Endothelial cell of hepatic sinusoid (primary cell): Measurements from ENCODE around the gene PI4KB.

Source experiments
- in situ Hi-C: cut with HindIII; loops from 2 replicates; pipeline ENCODE4 v1.10.0; 2017; ENCODE audit warnings: low sequenced_read_pairs

The PI4KB gene

DNA sequence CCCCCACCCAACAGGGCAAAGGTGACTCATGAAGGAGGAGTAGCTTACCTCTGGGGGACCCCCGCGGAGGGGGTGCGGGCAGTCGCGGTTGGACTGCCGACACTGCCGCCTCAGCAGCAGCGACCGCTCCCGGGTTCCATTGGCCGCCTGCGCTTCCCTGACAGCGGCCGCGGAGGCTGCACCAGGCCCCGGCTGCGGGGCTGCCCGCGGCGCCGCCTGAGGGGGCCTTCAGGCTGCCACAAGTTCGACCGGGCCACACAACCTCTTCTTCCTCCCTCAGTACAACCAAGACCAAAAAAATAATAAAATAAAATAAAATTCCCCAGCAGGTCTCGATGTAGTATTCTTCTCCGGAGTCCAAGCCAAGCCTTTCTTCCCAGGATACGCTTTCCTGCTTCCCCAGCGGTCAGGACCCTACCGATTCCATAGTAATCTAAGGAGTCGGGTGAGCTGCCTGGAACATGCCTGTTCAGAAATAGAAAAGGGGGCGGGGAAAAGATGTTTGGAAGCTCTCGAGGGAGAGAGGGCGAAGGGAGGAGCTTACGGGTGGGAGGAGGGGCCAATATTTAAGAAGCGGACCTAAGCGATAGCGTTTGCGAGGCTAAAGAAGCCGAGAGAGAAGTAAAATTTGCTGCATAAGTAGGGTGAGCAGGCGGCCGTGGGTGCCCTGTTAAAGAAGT lies at the start of gene PI4KB:
Gene PI4KB, minus strand, starts transcription at position 194 of the 680 bp plus-strand sequence. CDS start 10,935 bp downstream, outside the sequence.
- in situ Hi-C loops = loop anchor here (10.0 kb wide), 1 partner anchor 83 kb away; no protein-coding TSS in a partner anchor

DNA sequence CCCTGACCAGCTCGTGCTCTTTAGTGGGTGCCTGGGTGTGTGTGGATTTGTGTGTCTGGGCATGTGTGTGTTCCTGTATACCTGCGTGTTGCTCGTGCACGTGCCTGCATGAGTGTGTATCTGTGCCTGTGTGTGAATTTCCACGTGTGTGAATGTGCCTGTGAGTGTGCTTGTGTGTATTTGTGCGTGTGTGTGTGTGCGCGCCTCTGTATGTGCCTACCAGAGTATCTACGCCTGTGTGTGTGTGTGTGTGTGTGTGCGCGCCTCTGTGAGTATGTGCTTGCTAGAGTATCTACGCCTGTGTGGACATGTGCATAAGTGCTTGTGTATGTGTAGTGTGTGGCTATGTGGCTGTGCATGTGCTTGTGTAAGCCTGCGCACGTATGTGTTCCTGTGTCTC lies 46.0 kb upstream of the PI4KB start:
- in situ Hi-C loops = no loop called here

DNA sequence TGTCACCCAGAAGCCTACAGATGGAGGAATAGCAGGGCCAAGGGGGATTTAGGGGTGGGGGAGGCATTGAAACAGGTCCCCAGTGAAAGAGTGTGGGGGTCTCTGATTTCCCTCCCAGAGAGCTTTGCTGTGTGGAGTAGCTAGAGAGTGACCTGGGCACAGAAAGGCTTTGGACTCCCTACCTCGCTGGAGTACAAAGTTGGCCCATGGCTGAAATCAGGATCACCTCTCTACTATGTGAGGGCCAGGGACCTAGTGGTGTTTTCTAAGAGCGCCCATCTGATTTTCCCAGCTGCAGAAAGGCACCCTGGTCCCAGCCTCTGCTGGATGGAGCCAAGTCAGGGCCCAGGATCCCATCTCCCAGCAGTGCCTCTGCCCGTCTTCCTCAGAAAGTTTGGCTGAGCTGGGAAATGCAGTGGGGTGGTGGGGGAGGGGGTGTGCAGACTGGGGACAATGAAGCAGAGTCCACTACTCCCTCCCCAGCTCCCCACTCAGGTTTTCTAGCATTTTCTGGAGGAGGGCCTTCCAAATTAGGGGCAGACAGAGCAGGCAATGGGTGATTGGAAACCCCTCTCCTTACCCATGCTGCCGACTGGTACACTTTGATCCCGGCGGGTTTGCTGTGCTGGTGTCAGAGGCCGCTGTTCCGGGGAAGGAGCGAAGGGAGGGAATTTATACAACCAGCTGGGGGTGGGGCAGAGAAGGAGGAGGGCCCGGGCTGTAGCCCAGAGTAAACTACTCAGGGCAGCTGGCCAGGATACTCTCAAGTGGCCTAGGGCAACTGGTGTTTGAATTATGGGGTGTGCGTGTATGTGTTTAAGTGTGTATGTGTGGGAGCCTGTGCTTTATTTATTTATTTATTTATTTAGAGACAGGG lies 45.1 kb upstream of the PI4KB start, which contains the start of gene SELENBP1:
Gene SELENBP1, minus strand, starts transcription at position 648 of the 877 bp plus-strand sequence. Its CDS starts 64 bp downstream, at position 584.
- in situ Hi-C loops = no loop called here

DNA sequence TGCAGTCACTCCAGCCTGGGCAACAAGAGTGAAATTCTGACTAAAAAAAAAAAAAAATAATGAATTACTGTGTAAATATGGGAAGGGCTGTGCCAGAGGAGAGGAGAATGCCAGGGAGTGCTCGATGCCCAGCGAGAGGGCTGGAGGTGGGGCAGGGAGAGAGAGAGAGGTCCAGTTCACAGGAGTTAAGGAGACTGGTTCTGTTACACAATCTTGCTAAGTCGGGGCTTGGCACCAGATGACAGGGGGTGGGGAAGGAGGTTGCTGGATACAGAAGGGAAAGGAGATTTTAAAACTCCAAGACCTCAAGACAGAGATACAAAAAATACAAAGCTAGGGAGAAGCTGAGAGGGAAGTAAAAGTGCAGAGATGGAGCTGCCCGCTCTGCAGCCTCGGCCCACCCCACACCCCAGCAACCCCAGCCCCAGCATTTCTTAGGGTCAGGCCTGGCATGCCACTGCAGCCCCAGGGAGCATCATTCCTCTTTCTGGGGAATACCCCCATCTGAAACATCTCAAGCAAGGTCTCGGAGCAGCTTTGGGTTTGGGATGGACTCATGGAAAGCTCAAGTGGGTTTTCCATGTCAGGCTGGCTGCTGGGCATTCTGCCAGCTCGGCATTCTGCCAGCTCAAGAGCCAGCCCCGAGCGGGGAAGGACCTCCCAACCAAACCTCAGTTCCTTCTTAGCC lies 44.3 kb upstream of the PI4KB start:
- in situ Hi-C loops = no loop called here

DNA sequence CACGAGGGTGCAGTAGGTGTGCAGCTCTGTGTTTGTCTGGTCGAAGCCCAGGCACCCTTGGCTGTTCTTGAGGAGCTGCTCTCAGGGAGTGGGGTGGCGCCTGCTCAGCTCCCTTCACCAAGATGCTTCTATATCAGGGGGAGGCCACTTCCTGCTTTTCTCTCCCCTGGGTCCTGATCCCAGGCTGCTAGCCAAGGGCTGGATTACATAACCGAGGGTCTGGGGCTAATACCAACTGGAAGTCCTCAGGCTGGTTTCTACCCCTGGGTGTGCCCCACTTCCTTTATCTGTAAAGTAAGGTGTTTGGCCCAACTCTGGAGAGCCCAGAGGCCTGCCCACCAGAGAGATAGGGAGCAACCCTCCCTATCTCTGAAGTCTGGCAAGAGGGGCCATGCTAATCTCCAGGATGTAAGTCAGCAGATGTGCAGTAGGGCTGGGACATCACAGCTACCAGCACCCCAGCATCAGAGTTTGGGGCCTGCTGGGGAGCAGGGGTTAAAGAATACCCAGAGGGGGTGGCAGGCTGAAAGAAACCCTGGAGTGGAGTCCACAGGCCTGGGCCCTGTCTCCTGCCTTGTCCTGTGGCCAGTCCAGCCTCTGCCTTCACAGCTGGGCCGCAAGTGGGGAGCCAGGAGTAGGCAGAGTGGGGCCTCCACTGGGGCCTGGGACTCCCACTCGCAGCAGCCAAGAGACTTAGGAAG lies 43.1 kb upstream of the PI4KB start:
- in situ Hi-C loops = no loop called here

DNA sequence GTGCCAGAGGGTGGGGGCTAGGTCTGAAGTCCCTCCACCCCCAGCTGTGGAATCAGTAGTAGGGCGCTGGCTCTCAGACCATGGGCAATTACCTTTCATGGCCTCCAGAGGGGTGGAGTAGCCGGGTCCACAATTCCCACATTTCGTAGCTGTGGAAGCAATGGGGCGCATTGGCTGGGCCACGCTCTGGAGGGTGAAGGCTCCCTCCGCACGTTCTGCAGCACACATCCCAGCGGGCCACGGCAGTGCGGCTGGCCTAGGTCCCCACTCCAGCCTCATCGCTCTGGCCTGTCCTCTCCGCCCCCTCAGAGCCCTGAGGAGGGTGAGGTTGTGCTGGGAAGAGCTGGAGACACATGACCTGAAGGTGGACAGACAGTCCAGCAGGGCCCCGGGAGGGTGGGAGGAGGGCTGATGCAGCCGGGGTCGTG lies 42.4 kb upstream of the PI4KB start:
- in situ Hi-C loops = no loop called here

DNA sequence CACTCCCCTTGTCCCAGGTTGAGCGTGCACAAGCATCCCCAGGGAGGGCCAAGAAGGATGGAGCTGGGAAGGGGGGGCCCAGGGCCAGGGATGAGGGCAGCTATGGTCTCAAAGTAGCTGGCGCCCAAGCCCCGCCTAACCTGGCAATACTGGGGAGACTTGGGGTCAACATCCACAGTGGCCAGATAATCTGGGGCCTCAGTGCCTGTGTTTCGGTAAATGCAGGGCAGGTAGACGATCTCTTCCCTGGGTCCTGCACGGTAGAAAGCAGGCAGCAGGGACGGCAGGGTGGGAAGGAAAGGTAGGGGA lies 42.0 kb upstream of the PI4KB start:
- in situ Hi-C loops = no loop called here

DNA sequence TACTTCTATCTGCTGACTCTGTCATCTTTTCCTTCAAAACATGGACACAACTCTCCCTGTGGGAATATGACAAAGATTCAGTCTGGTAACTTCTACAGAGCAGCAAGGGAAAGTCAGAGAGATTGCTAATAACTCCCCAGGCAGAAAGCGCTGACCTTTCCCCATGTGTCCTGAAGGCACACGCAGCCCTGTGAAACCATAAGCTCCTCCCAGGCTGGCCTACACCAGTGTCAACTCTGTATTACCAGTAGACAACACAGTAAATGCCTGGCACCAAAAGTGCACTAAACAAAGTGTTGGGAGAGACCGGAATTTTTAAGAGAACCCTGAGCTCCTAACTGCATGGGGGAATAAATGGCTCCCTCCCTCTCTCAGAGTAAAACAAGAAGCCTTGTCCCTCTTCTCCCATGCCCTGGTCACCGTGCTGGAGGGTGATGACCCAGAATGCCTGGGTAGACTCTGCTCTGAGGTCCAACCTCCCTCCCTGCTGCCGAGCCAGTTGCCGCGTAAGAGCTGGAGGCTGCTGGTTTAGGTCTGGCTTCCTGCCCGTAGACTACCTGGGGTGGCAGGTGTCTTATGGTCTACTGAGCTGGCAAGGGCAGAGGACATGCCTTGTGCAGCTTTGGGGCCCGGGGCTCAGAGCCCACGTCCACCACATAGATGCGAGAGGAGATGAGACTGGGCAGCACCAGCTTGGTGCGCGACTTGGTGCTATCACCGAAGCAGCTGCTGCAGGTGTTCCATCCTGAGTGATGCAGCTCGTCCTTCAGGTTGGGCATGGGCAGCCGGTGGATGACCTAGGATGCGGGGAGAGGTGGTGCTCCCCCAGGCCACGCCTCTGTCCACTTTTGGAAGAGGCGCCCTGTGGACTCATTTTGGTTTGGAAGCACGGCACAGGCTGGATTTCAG lies 41.4 kb upstream of the PI4KB start:
- in situ Hi-C loops = no loop called here

DNA sequence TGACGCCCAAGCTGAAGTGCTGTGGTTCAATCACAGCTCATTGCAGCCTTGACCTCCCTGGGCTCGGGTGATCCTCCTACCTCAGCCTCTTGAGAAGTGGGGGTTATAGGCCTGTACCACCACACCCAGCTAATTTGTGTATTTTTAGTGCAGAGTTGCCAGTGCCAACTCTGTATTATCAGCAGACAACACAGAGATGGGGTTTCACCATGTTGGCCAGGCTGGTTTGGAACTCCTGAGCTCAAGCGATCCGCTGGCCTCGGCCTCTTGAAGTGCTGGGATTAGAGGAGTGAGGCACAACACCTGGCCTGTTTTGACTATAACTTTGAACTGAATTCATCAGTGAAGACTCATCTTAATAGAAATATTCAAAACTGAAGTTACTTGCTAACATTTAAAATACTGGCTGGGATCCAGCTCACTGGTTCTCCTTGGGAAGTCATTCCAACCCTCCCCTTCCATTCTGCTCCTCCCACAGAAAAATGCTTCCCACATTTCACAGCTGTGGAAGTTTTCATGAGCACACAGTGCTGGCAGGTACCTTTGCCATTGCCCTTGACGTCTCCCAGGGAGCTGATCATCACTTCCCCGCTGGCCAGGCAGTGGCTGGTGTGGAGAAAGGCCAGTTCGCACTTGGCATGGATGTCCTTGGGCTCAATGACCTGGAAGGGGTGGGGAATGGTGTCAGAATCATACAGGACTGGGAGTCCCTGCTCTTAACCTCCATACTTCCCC lies 40.6 kb upstream of the PI4KB start:
- in situ Hi-C loops = no loop called here

DNA sequence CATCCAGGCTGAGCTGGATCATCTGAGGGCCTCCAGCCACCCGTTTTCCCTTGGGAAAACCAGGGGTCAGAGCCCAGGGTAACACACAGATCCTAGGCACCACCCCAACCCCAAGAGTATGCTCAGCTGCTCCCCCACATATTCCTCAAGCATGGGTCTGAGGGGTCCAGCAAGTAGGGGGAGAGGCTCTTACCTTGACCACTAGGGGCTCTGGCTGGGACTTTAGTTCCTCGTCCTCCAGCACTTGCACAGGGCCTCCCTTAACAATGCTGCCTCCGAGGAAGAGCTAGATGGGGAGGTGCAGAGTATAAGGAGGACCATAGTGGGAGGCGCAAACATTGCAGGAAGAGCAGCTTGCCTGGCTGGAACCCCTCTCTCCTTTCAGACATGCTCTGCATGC lies 37.8 kb upstream of the PI4KB start:
- in situ Hi-C loops = no loop called here

DNA sequence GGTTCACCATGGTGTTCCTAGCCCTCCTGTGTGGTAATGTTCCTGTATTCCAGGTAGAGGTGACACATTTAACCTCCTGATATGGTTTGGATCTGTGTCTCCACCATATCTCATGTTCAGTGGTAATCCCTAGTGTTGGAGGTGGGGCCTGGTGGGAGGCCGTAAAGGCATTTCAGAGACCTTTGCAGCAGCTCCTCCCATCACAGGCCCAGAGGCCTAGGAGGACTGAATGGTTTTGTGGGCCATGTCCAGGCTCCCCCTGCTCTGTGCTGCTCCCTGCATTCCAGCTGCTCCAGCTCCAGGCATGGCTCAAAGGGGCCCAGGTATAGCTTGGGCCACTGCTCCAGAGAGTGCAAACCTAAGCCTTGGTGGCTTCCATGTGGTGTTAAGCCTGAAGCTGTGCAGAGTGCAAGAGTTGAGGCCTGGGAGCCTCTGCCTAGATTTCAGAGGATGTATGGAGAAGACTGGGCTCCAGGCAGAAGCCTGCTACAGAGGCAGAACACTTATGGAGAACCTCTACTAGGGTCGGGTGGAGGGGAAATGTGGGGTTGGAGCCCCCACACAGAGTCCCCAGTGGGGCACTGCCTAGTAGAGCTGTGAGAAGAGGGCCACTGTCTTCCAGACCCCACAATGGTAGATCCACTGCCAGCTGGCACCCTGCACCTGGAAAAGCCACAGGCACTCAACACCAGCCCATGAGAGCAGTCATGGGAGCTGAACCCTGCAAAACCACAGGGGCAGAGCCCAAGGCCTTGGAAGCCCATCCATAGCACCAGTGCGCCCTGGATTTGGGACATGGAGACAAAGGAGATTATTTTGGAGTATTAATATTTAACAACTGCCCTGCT lies 35.3 kb upstream of the PI4KB start:
- in situ Hi-C loops = no loop called here

DNA sequence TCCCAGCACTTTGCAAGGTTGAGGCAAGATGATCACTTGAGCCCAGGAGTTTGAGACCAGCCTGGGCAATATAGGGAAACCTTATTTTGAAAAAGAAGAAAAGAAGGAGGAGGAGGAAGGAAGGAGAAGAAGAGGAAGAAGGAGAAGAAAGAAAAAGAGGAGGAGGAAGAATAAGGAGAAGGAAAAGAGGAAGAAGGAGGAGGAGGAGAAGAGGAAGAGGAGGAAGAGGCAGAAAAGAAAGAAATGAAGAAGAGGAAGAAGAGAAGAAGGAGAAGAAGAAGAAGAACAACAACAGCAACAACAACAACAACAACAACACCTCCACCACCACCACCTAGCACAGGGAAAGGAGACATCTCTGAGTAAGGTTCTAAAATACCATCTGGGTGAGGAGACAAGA lies 34.7 kb upstream of the PI4KB start:
- in situ Hi-C loops = no loop called here

DNA sequence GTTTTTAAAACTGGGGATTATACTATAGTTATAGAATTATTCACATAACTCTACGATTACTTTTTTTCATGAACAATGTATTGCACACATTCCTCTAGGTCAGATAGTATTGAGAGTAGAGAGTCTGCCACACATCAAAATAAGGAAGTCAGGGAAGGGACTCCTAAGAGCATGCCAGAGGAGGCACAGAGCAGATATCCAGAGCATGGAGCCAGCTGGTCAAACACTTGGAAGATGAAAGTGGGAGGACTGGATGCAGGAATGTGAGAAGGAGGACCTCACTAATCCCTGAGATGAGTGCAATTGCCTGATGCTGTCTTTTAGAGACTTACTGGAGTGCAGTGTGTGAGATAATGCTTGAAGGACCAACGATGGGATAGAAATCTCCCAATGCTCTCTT lies 29.5 kb upstream of the PI4KB start:
- in situ Hi-C loops = no loop called here

DNA sequence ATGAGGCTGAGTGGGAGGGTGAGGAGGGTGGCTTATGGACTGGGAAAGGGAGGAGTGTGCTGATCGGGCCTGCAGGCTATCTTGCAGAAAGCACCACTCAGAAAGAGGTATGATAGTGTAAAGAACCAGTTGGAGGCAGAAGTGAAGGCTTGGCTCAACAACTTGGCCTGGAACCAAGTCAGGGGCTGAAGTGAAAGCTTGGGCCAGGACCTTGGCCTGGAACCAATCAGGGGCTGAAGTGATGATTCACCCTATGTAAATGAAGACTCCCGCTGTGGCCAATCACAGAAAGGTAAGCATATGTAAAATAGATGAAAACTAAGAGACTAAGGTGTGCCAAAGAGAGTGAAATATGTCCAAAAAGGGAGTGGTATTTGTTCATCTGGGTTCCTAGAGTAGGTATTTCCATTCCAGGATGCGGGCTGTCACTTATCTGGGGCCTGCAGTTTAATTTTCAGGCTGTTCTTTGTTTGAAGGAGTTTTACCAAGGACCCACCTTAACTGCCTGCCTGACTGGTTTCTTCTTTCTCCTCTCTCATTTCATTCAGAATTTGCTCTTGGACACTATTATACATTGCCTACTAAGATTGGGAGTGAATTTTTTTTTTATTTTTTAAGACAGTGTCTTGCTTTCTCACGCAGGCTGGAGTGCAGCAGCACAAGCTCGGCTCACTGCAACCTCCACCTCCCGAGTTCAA lies 25.0 kb upstream of the PI4KB start:
- in situ Hi-C loops = loop anchor here (5.0 kb wide), 1 partner anchor 70 kb away; the partner anchor contains the start of gene ZNF687

DNA sequence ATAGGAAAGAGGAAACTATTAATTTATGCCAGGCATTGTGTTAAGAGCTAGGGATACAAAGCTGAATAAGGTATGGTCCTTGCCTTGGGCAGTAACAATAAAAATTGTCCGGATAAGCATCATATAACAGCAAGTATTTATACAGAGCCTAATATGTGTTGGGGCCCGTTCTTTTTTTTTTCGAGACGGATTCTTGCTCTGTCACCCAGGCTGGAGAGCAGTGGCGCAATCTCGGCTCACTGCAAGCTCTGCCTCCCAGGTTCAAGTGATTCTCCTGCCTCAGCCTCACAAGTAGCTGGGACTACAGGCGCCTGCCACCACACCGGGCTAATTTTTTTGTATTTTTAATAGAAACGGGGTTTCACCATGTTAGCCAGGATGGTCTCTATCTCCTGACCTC lies 23.1 kb upstream of the PI4KB start:
- in situ Hi-C loops = loop anchor here (5.0 kb wide), 1 partner anchor 68 kb away; the partner anchor contains the start of gene ZNF687

DNA sequence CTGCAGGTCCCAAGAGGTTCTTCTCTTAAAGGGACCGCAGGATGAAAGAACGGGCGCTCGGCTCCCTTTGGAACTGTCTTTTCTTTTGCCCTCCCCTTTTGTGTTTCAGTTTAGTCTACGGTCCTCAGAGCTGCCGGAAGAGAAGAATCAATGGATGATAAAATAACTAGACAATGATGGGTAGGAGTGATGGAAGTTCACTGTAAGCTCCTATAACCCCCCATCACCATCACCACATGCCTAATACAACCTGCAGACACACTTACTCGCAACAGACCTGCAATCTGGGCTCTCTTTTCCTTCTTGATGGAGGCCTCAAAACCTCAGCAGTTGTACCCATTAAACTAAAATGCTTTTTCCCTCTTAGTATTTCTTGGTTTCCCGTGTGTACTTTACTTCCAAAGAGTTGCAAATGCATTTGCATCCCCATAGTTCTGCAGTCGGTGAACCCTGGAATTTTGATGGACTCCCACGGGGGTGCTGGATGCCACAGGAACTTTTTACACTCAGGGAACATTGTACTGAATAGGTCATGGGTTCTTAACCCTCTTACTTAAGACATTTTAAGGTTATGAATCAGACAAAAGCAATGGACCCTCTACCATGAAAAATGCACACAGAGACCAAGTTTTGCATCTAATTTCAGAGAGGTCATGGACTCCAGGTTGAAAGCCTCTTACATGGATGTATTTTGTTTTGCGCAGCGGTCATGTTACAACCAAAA lies 20.5 kb upstream of the PI4KB start:
- in situ Hi-C loops = no loop called here
